Measurements from ENCODE around the gene CYB5R2. TPM values are rescaled to one million over a fixed set of nuclear protein-coding genes. Genes with fewer than 3 reads are reported as not detected.
"Not testable (repeated sequence)": the region's sequence is repeated elsewhere in the genome, so short reads cannot be mapped to it uniquely, and the experiment has no call there.

The CYB5R2 gene
- total RNA-seq, 1 donor from 2014 or later: not detected

- DNase-seq: no peak
These were observed 4.8 kb downstream of the CYB5R2 start for GRCh38 chr11:7668464-7668863.

GRCh38 chr11:7667460-7667859, 5.8 kb downstream of the CYB5R2 start:
- no peak for DNase-seq

- no peak for DNase-seq
These were observed 6.9 kb downstream of the CYB5R2 start for GRCh38 chr11:7666292-7666866.

- DNase-seq: peak; percentile 86
These were observed 7.6 kb downstream of the CYB5R2 start for GRCh38 chr11:7665473-7666291.

GRCh38 chr11:7664867-7665266, 8.4 kb downstream of the CYB5R2 start:
- no peak for DNase-seq

- DNase-seq: not testable (repeated sequence)
These were observed 9.8 kb downstream of the CYB5R2 start for GRCh38 chr11:7663531-7663930.

- peak; percentile 89 for DNase-seq
These were observed 15.8 kb downstream of the CYB5R2 start for GRCh38 chr11:7657306-7658025.

GRCh38 chr11:7656704-7657103, 16.6 kb downstream of the CYB5R2 start:
- no peak for DNase-seq

- no peak for DNase-seq
These were observed 17.8 kb downstream of the CYB5R2 start for GRCh38 chr11:7655253-7656217.

- no peak for DNase-seq
These were observed 19.1 kb downstream of the CYB5R2 start for GRCh38 chr11:7654195-7654705.

- no peak for DNase-seq
These were observed 21.6 kb downstream of the CYB5R2 start for GRCh38 chr11:7651700-7652099.

- DNase-seq: no peak
These were observed 22.2 kb downstream of the CYB5R2 start for GRCh38 chr11:7651140-7651551.

GRCh38 chr11:7648264-7648663, 25.0 kb downstream of the CYB5R2 start:
- DNase-seq: no peak

GRCh38 chr11:7646866-7647265, 26.4 kb downstream of the CYB5R2 start:
- DNase-seq: no peak

GRCh38 chr11:7645206-7645605, 28.1 kb downstream of the CYB5R2 start:
- no peak for DNase-seq

- DNase-seq: no peak
These were observed 30.0 kb downstream of the CYB5R2 start for GRCh38 chr11:7643314-7643713.

GRCh38 chr11:7642747-7643146, 30.6 kb downstream of the CYB5R2 start:
- DNase-seq: no peak

- no peak for DNase-seq
These were observed 32.5 kb downstream of the CYB5R2 start for GRCh38 chr11:7640816-7641215.

GRCh38 chr11:7639643-7640025, 33.7 kb downstream of the CYB5R2 start:
- DNase-seq: no peak

- DNase-seq: no peak
These were observed 34.3 kb downstream of the CYB5R2 start for GRCh38 chr11:7638710-7639642.

All from dermis blood vessel endothelial cell (primary cell).